IPS-20b (cell line): ENCODE data around the gene RHOU.

ENCODE experiments used
- H3K27ac ChIP-seq: one replicate; pipeline ENCODE4 v1.5.1; 2013; ENCODE audit warnings: low read length
- H3K27me3 ChIP-seq: 2 replicates; pipeline ENCODE4 v1.6.1; 2013; ENCODE audit warnings: mild to moderate bottlenecking, low read length, inconsistent platforms; ENCODE audit not compliant: insufficient read depth
- H3K36me3 ChIP-seq: 2 replicates; pipeline ENCODE4 v1.6.1; 2013; ENCODE audit warnings: low read depth, mild to moderate bottlenecking, inconsistent platforms, low read length, moderate library complexity; ENCODE audit not compliant: insufficient read depth
- H3K4me1 ChIP-seq: 2 replicates; pipeline ENCODE4 v1.6.1; 2013; ENCODE audit warnings: mild to moderate bottlenecking, control low read depth, inconsistent platforms, low read length, moderate library complexity; ENCODE audit not compliant: insufficient read depth
- H3K4me3 ChIP-seq: 2 replicates; pipeline ENCODE4 v1.5.1; 2013; ENCODE audit warnings: mild to moderate bottlenecking, low read length, inconsistent platforms
- H3K9ac ChIP-seq: 2 replicates; pipeline ENCODE4 v1.6.1; 2013; ENCODE audit warnings: low read depth, mild to moderate bottlenecking, inconsistent platforms, low read length, moderate library complexity
- H3K9me3 ChIP-seq: 2 replicates; pipeline ENCODE4 v1.6.1; 2013; ENCODE audit warnings: mild to moderate bottlenecking, low read depth, low read length, inconsistent platforms; ENCODE audit not compliant: insufficient read depth

RHOU gene

GRCh38 chr1:228717081-228717480, 18.2 kb upstream of the RHOU start:
- H3K4me1 ChIP-seq, result no peaks in the 10 kb centered on the region
- no peak overlapping the region for H3K4me3 ChIP-seq
- no peaks in the 10 kb centered on the region for H3K36me3 ChIP-seq
- no peak overlapping the region for H3K27ac ChIP-seq
- H3K9me3 ChIP-seq, result no peaks in the 10 kb centered on the region
- no peaks in the 10 kb centered on the region for H3K27me3 ChIP-seq
- H3K9ac ChIP-seq, result no peak overlapping the region

- Histone ChIP-seq H3K9ac (no peak overlapping the region), H3K27me3 (no peaks in the 10 kb centered on the region), H3K36me3 (no peaks in the 10 kb centered on the region), H3K9me3 (no peaks in the 10 kb centered on the region), H3K27ac (no peak overlapping the region), H3K4me1 (peaks cover 7% of the 10 kb centered on the region; the same call in 1 of the 2 replicates), H3K4me3 (no peak overlapping the region)
Observed at GRCh38 chr1:228721407-228721806, 13.9 kb upstream of the RHOU start.

GRCh38 chr1:228723287-228723686, 12.0 kb upstream of the RHOU start:
- Histone ChIP-seq H3K27ac (no peak overlapping the region), H3K36me3 (no peaks in the 10 kb centered on the region), H3K9ac (peak overlapping the region; percentile 1; the same call in 1 of the 2 replicates), H3K4me1 (peaks cover 7% of the 10 kb centered on the region; the same call in 1 of the 2 replicates), H3K27me3 (no peaks in the 10 kb centered on the region), H3K4me3 (peak overlapping the region; percentile 12; the same call in 1 of the 2 replicates), H3K9me3 (no peaks in the 10 kb centered on the region)

- peak overlapping the region; percentile 1; the same call in 1 of the 2 replicates for H3K9ac ChIP-seq
Observed at GRCh38 chr1:228723921-228724320, 11.4 kb upstream of the RHOU start.

GRCh38 chr1:228725178-228725577, 10.1 kb upstream of the RHOU start:
- no peaks in the 10 kb centered on the region for H3K27me3 ChIP-seq
- H3K9ac ChIP-seq, result no peak overlapping the region
- H3K4me1 ChIP-seq, result peaks cover 7% of the 10 kb centered on the region; the same call in 1 of the 2 replicates
- H3K36me3 ChIP-seq, result no peaks in the 10 kb centered on the region
- no peak overlapping the region for H3K4me3 ChIP-seq
- H3K27ac ChIP-seq, result no peak overlapping the region
- H3K9me3 ChIP-seq, result no peaks in the 10 kb centered on the region

More at GRCh38 chr1:228723921-228724320, 11.4 kb upstream of the RHOU start:
- Histone ChIP-seq H3K27me3 (no peaks in the 10 kb centered on the region), H3K4me3 (peak overlapping the region; percentile 12; the same call in 1 of the 2 replicates), H3K4me1 (peaks cover 7% of the 10 kb centered on the region; the same call in 1 of the 2 replicates), H3K27ac (no peak overlapping the region), H3K9me3 (no peaks in the 10 kb centered on the region), H3K36me3 (no peaks in the 10 kb centered on the region)

- no peaks in the 10 kb centered on the region for H3K9me3 ChIP-seq
- no peak overlapping the region for H3K4me3 ChIP-seq
- H3K27me3 ChIP-seq, result no peaks in the 10 kb centered on the region
- H3K9ac ChIP-seq, result no peak overlapping the region
- H3K4me1 ChIP-seq, result peaks cover 7% of the 10 kb centered on the region; the same call in 1 of the 2 replicates
- H3K27ac ChIP-seq, result no peak overlapping the region
- H3K36me3 ChIP-seq, result no peaks in the 10 kb centered on the region
Observed at GRCh38 chr1:228727681-228728171, 7.6 kb upstream of the RHOU start.

- no peaks in the 10 kb centered on the region for H3K9me3 ChIP-seq
- H3K27ac ChIP-seq, result no peak overlapping the region
- no peak overlapping the region for H3K9ac ChIP-seq
Observed at GRCh38 chr1:228732426-228732825, 2.9 kb upstream of the RHOU start.

GRCh38 chr1:228733576-228733975, 1.7 kb upstream of the RHOU start:
- peaks cover 4% of the 10 kb centered on the region; the same call in 1 of the 2 replicates for H3K36me3 ChIP-seq
- no peaks in the 10 kb centered on the region for H3K9me3 ChIP-seq
- H3K4me1 ChIP-seq, result no peaks in the 10 kb centered on the region
- H3K4me3 ChIP-seq, result no peak overlapping the region
- no peak overlapping the region for H3K9ac ChIP-seq
- no peak overlapping the region for H3K27ac ChIP-seq
- peaks cover 38% of the 10 kb centered on the region for H3K27me3 ChIP-seq

More at GRCh38 chr1:228732426-228732825, 2.9 kb upstream of the RHOU start:
- Histone ChIP-seq H3K4me1 (no peaks in the 10 kb centered on the region), H3K27me3 (peaks cover 35% of the 10 kb centered on the region), H3K36me3 (no peaks in the 10 kb centered on the region), H3K4me3 (no peak overlapping the region)

GRCh38 chr1:228735871-228736586, 750 bp downstream of the RHOU start:
- peak overlapping the region; percentile 66 for H3K4me3 ChIP-seq
- no peak overlapping the region for H3K27ac ChIP-seq
- H3K9me3 ChIP-seq, result no peaks in the 10 kb centered on the region
- peak overlapping the region; percentile 46; the same call in 1 of the 2 replicates for H3K9ac ChIP-seq
- H3K27me3 ChIP-seq, result peaks cover 38% of the 10 kb centered on the region
- H3K4me1 ChIP-seq, result no peaks in the 10 kb centered on the region
- peaks cover 4% of the 10 kb centered on the region; the same call in 1 of the 2 replicates for H3K36me3 ChIP-seq

- Histone ChIP-seq H3K4me3 (peak overlapping the region; percentile 66), H3K27ac (no peak overlapping the region), H3K4me1 (no peaks in the 10 kb centered on the region), H3K9me3 (no peaks in the 10 kb centered on the region), H3K36me3 (peaks cover 4% of the 10 kb centered on the region; the same call in 1 of the 2 replicates), H3K27me3 (peaks cover 38% of the 10 kb centered on the region), H3K9ac (peak overlapping the region; percentile 46; the same call in 1 of the 2 replicates)
Observed at GRCh38 chr1:228736844-228737445, 1.7 kb downstream of the RHOU start.

GRCh38 chr1:228737601-228738041, 2.3 kb downstream of the RHOU start:
- H3K9me3 ChIP-seq, result no peaks in the 10 kb centered on the region
- H3K27me3 ChIP-seq, result peaks cover 38% of the 10 kb centered on the region
- H3K9ac ChIP-seq, result no peak overlapping the region
- H3K4me3 ChIP-seq, result peak overlapping the region; percentile 66
- H3K4me1 ChIP-seq, result no peaks in the 10 kb centered on the region
- H3K36me3 ChIP-seq, result peaks cover 4% of the 10 kb centered on the region; the same call in 1 of the 2 replicates
- H3K27ac ChIP-seq, result no peak overlapping the region
